T-cell (primary cell): Measurements from ENCODE around the gene MAPK8. TPM values are rescaled to one million over a fixed set of nuclear protein-coding genes. Genes with fewer than 3 reads are reported as not detected.

Experiments used
- ATAC-seq, 4 experiments: fragments of 200-7000 bp in 3 of 4; fragments of 150-1000 bp in 1 of 4; cut with Tn5 transposase; replicated peaks in 1 of 4; 1 replicate in 3 of 4; 2 replicates in 1 of 4; pipeline ENCODE4 v1.10.0; 2021; ENCODE audit warnings: moderate library complexity in 3 of 4, mild to moderate bottlenecking in 2 of 4, moderate number of reproducible peaks in 1 of 4
- CTCF ChIA-PET, 2 donors: fragments of 300-600 bp; sonication (Branson Sonifier 250); formaldehyde crosslinking; loops; one replicate each; lab custom pipeline; 2022; ENCODE audit warnings: antibody characterized with exemption in 2 of 2; lab: Charles Lee
- POLR2A ChIA-PET, 2 donors: fragments of 300-600 bp; sonication (Branson Sonifier 250); formaldehyde crosslinking; loops; one replicate each; lab custom pipeline; 2022; ENCODE audit warnings: antibody characterized with exemption in 2 of 2; lab: Charles Lee
- DNase-seq, 35 experiments: peaks; one replicate each; pipeline versions ENCODE4 v3.0.0 to v3.0.0-alpha.2; 2013 to 2023
- H3K27ac ChIP-seq: one replicate; pipeline ENCODE4 v1.5.1; 2013; ENCODE audit warnings: low read length
- H3K27me3 ChIP-seq, 2 experiments: replicated peaks in 1 of 2; 1 replicate in 1 of 2; 2 replicates in 1 of 2; pipeline versions ENCODE4 v1.6.1 to v1.7.0; 2013; ENCODE audit warnings: low read length in 1 of 2, mixed read lengths in 1 of 2; ENCODE audit not compliant: control insufficient read depth in 2 of 2, insufficient read depth in 2 of 2; ENCODE audit errors: extremely low read depth in 1 of 2
- H3K36me3 ChIP-seq, 2 donors: 1 replicate in 1 of 2; 2 replicates in 1 of 2; pipeline versions ENCODE4 v1.6.1 to v1.7.0; 2013; ENCODE audit warnings: low read length in 1 of 2; ENCODE audit not compliant: control insufficient read depth in 2 of 2, insufficient read depth in 1 of 2; ENCODE audit errors: extremely low read depth in 1 of 2
- H3K4me1 ChIP-seq, 2 experiments: 1 replicate in 1 of 2; 2 replicates in 1 of 2; pipeline versions ENCODE4 v1.6.1 to v1.7.0; 2013; ENCODE audit warnings: low read length in 2 of 2, mixed read lengths in 1 of 2; ENCODE audit not compliant: insufficient read depth in 2 of 2, control insufficient read depth in 1 of 2; ENCODE audit errors: extremely low read depth in 1 of 2
- H3K4me3 ChIP-seq, 2 donors: 1 replicate in 1 of 2; 2 replicates in 1 of 2; pipeline versions ENCODE4 v1.5.1 to v1.7.0; 2013; ENCODE audit warnings: mild to moderate bottlenecking in 2 of 2, low read length in 1 of 2, moderate library complexity in 1 of 2; ENCODE audit not compliant: control insufficient read depth in 1 of 2; ENCODE audit errors: extremely low read depth in 1 of 2
- H3K9me3 ChIP-seq: 2 replicates; pipeline ENCODE4 v1.7.0; 2013
- H3K27ac Mint-ChIP-seq, 2 donors: one replicate each; pipeline ENCODE4 v1.8.0; 2020 to 2021; ENCODE audit warnings: mild to moderate bottlenecking in 2 of 2, mixed read lengths in 2 of 2
- H3K27me3 Mint-ChIP-seq, 2 donors: one replicate each; pipeline ENCODE4 v1.8.0; 2021 to 2022; ENCODE audit warnings: mixed read lengths in 2 of 2
- H3K36me3 Mint-ChIP-seq: one replicate; pipeline ENCODE4 v1.8.0; 2021; ENCODE audit warnings: mixed read lengths
- H3K4me1 Mint-ChIP-seq, 3 donors: one replicate each; pipeline ENCODE4 v1.8.0; 2020 to 2022; ENCODE audit warnings: mixed read lengths in 3 of 3, mild to moderate bottlenecking in 1 of 3
- H3K4me3 Mint-ChIP-seq, 3 donors: one replicate each; pipeline ENCODE4 v1.8.0; 2020 to 2022; ENCODE audit warnings: mild to moderate bottlenecking in 3 of 3, mixed read lengths in 3 of 3, moderate library complexity in 3 of 3
- H3K9me3 Mint-ChIP-seq, 3 donors: one replicate each; pipeline ENCODE4 v1.8.0; 2020 to 2022; ENCODE audit warnings: mixed read lengths in 3 of 3
- WGBS: methylation state at CpG from one replicate; pipeline ENCODE4 v1.1.5; 2013; ENCODE audit warnings: missing lambda C conversion rate; ENCODE audit not compliant: insufficient coverage; 5-methylcytosine and 5-hydroxymethylcytosine counted together
- total RNA-seq, 35 experiments: library from RNA in 6 of 35; stranded (reverse) in 6 of 35; fragments of 120-200 nt in 1 of 35; gene quantifications; one replicate each; pipeline versions ENCODE4 v1.2.1 to v1.2.4 and lab custom pipeline; 2013 to 2026

Gene MAPK8
- total RNA-seq, 5 donors from 2014 or later (not counting 1 experiment from before 2014, with no cell fraction given), result 35.7 to 49.7 (median 42.4) TPM

DNA sequence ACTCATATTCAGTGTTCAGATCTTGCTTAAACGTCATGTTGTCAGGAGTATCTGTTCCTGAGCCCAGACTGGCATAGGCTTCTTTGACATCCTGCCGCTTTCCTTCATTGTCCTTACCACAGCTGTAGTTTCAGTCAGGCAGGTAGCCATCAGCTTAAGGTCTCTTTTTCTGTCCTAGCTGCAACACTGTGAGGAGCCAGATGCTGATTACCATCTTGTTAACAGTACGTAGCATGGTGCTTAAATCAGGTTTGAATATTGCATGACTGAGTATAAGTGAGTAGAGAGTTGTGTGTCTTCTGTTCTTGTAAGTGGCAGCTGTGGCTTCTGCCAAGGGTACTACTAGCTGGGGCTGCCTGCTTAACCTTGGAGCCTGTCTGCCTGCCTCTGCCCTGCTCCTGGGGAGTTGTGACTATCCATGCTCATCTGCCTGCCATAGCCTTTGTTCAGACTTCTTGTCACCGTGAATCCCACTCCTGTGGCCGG is 92.6 kb downstream of the MAPK8 start:
- Histone ChIP-seq H3K36me3 (no peaks in the 10 kb centered on the region), H3K4me3 (no peak overlapping the region), H3K9me3 (no peaks in the 10 kb centered on the region), H3K4me1 (no peaks in the 10 kb centered on the region), H3K27me3 (no peaks in the 10 kb centered on the region), H3K27ac (no peak overlapping the region)
- peaks cover 24 to 27% (median 26%) of the 10 kb centered on the region in 3 donors for H3K4me1 Mint-ChIP-seq
- peaks cover 6% of the 10 kb centered on the region for H3K36me3 Mint-ChIP-seq
- no peak overlapping the region for H3K4me3 Mint-ChIP-seq
- H3K27ac Mint-ChIP-seq, result no peak overlapping the region
- 93% methylated on average over 5 of the region's 5 CpGs for WGBS
- H3K9me3 Mint-ChIP-seq, result no peaks in the 10 kb centered on the region
- POLR2A ChIA-PET, result interaction anchor here in 1 of 2 donors (0.6 kb wide), 1 partner anchor 97 kb away, joined by 4 read pairs; no protein-coding TSS in a partner anchor
- CTCF ChIA-PET, result no interaction called here
- no peaks in the 10 kb centered on the region for H3K27me3 Mint-ChIP-seq
- ATAC-seq (no peak), DNase-seq (no peak)

DNA sequence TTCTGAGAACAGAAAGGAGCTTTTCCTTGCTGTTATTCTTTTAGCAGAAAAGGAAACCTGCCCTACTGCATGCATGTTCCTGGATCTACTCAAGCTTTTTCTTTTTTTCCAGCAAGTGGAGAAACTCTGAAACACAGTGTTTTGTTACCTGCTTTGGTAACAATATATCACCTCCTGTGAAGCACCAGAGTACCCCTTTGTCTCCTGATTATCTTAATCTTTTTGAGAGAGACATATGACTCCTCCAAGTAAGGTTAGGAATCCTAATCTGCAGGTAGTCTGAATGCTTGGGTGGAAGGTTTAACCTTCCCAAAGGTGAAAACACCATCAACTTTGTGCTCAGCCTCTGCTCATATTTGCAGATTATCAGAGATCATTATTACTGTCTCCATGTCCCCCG is 93.1 kb downstream of the MAPK8 start:
- H3K27me3 Mint-ChIP-seq, result no peaks in the 10 kb centered on the region
- CTCF ChIA-PET, result no interaction called here
- H3K4me3 ChIP-seq, result no peak overlapping the region
- H3K4me3 Mint-ChIP-seq, result no peak overlapping the region
- DNase-seq, result no peak
- no peak for ATAC-seq
- WGBS, result no CpG with 5 or more reads among the region's 1 CpG
- no peak overlapping the region for H3K27ac ChIP-seq
- H3K4me1 Mint-ChIP-seq, result peaks cover 24 to 27% (median 26%) of the 10 kb centered on the region in 3 donors
- no peaks in the 10 kb centered on the region for H3K9me3 ChIP-seq
- no peaks in the 10 kb centered on the region for H3K27me3 ChIP-seq
- H3K9me3 Mint-ChIP-seq, result no peaks in the 10 kb centered on the region
- H3K4me1 ChIP-seq, result no peaks in the 10 kb centered on the region
- no peak overlapping the region for H3K27ac Mint-ChIP-seq
- H3K36me3 ChIP-seq, result peaks cover 0 to 3% of the 10 kb centered on the region in 2 donors
- POLR2A ChIA-PET, result interaction anchor here in 1 of 2 donors (0.6 kb wide), 1 partner anchor 98 kb away, joined by 4 read pairs; no protein-coding TSS in a partner anchor
- H3K36me3 Mint-ChIP-seq, result peaks cover 7% of the 10 kb centered on the region

DNA sequence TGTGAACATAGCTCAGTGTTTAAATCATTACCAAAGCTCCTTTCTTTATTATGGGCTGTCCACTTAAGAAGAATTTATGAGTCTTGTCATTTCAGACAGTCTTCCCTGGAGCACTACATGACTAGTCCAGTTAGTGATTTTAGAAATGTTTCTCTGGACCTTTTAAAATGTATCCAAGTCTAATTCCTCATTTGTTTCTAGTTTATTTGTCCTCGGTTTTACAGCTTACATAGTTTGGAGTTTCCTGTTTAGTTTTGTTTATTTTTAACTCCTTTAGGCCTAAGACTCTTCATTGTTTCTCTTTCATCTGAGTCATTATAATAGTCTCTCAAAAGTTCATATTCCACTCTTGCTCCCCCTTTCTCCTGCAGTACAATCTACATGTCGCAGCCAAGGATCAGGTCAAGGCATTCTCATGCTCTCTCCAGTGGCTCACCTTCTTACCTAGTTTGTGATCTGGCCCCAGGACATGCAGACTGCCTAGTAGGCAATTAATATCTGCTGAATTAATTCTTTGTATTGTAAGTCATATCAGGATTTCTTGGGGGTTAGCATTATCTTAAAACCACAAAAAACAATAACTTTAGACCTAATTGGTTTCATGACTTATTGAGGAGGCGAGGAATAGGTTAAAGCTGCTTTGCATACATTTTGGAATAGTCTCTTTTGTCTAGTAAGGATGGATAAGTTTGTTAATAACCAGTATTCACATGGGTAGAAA is 93.8 kb downstream of the MAPK8 start:
- no CpG with 5 or more reads among the region's 3 CpGs for WGBS
- ChIA-PET CTCF (no interaction called here), POLR2A (no interaction called here)
- no peak for DNase-seq
- no peaks in the 10 kb centered on the region for H3K9me3 Mint-ChIP-seq
- no peaks in the 10 kb centered on the region for H3K27me3 Mint-ChIP-seq
- Histone ChIP-seq H3K4me1 (no peaks in the 10 kb centered on the region), H3K4me3 (no peak overlapping the region), H3K9me3 (no peaks in the 10 kb centered on the region), H3K27ac (no peak overlapping the region), H3K36me3 (peaks cover 0 to 5% of the 10 kb centered on the region in 2 donors), H3K27me3 (no peaks in the 10 kb centered on the region)
- H3K4me3 Mint-ChIP-seq, result no peak overlapping the region
- no peak overlapping the region for H3K27ac Mint-ChIP-seq
- H3K4me1 Mint-ChIP-seq, result peaks cover 24 to 27% (median 26%) of the 10 kb centered on the region in 3 donors
- no peak for ATAC-seq
- peaks cover 12% of the 10 kb centered on the region for H3K36me3 Mint-ChIP-seq

- H3K27me3 ChIP-seq, result no peaks in the 10 kb centered on the region
- WGBS, result no CpG with 5 or more reads among the region's 1 CpG
- H3K4me3 ChIP-seq, result no peak overlapping the region
- no peaks in the 10 kb centered on the region for H3K4me1 ChIP-seq
- no peak overlapping the region for H3K27ac ChIP-seq
- ATAC-seq, result no peak
- Mint-ChIP-seq H3K27me3 (no peaks in the 10 kb centered on the region), H3K4me1 (peaks cover 23 to 27% (median 26%) of the 10 kb centered on the region in 3 donors), H3K4me3 (no peak overlapping the region), H3K9me3 (no peaks in the 10 kb centered on the region), H3K36me3 (peaks cover 12% of the 10 kb centered on the region), H3K27ac (no peak overlapping the region)
- no peaks in the 10 kb centered on the region for H3K9me3 ChIP-seq
- DNase-seq, result no peak
- peaks cover 0 to 5% of the 10 kb centered on the region in 2 donors for H3K36me3 ChIP-seq
- CTCF ChIA-PET, result no interaction called here
- POLR2A ChIA-PET, result no interaction called here
Observed at GRCh38 chr10:48400850-48401220, 94.4 kb downstream of the MAPK8 start.

DNA sequence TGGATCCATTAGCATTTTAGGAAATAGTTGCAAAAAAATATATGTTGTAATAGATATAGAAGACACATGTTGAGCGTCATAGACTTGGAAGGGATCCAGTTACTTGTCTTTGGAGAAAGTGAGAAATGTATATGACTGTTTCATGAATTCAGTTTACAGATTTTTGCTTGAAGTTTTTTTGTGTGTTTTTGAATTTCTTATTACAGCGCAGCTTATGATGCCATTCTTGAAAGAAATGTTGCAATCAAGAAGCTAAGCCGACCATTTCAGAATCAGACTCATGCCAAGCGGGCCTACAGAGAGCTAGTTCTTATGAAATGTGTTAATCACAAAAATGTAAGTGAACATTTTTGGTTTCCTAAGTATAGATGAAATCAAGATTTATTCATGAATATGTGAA is 98.2 kb downstream of the MAPK8 start:
- H3K27ac ChIP-seq, result no peak overlapping the region
- ATAC-seq (no peak), DNase-seq (no peak)
- Mint-ChIP-seq H3K27ac (no peak overlapping the region), H3K4me1 (peaks cover 10 to 15% (median 12%) of the 10 kb centered on the region in 3 donors), H3K4me3 (no peak overlapping the region), H3K36me3 (peaks cover 15% of the 10 kb centered on the region), H3K9me3 (no peaks in the 10 kb centered on the region), H3K27me3 (no peaks in the 10 kb centered on the region)
- H3K27me3 ChIP-seq, result no peaks in the 10 kb centered on the region
- H3K4me1 ChIP-seq, result no peaks in the 10 kb centered on the region
- no peaks in the 10 kb centered on the region for H3K9me3 ChIP-seq
- CTCF ChIA-PET, result no interaction called here
- H3K4me3 ChIP-seq, result no peak overlapping the region
- H3K36me3 ChIP-seq, result peaks cover 0 to 24% of the 10 kb centered on the region in 2 donors
- 77% methylated on average over 2 of the region's 4 CpGs for WGBS
- POLR2A ChIA-PET, result interaction anchor here (0.6 to 0.7 kb wide), 2 partner anchors 29 to 143 kb away, joined by 3 read pairs; no protein-coding TSS in a partner anchor

GRCh38 chr10:48406204-48406603 is 99.7 kb downstream of the MAPK8 start:
- Histone ChIP-seq H3K36me3 (peaks cover 0 to 33% of the 10 kb centered on the region in 2 donors), H3K9me3 (peaks cover 3% of the 10 kb centered on the region), H3K27ac (no peak overlapping the region), H3K4me3 (no peak overlapping the region), H3K27me3 (no peaks in the 10 kb centered on the region), H3K4me1 (no peaks in the 10 kb centered on the region)
- Mint-ChIP-seq H3K9me3 (no peaks in the 10 kb centered on the region), H3K27ac (no peak overlapping the region), H3K4me3 (no peak overlapping the region), H3K27me3 (no peaks in the 10 kb centered on the region), H3K36me3 (peaks cover 15% of the 10 kb centered on the region), H3K4me1 (no peaks in the 10 kb centered on the region)
- DNase-seq, result no peak
- 84% methylated on average over 3 of the region's 3 CpGs for WGBS
- no peak for ATAC-seq
- POLR2A ChIA-PET, result no interaction called here
- CTCF ChIA-PET, result no interaction called here
